GM12878 (cell line): Measurements from ENCODE around the gene UBASH3B. TPM values are rescaled to one million over a fixed set of nuclear protein-coding genes. Genes with fewer than 3 reads are reported as not detected.

Experiments used
- ATAC-seq: fragments of 200-7000 bp; cut with Tn5 transposase; 3 replicates; pipeline ENCODE4 v1.9.1; 2020; ENCODE audit warnings: mild to moderate bottlenecking, moderate library complexity
- BruUV-seq: library from RNA; stranded (reverse); fragments of 400-500 nt; replicated peaks from 2 replicates; lab custom pipeline; 2021; lab: Mats Ljungman, UMichigan
- CTCF ChIA-PET: fragments of 300-600 bp; sonication (Branson Sonifier 250); formaldehyde crosslinking; extraction: SDS; loops from one replicate; lab custom pipeline; 2021; ENCODE audit warnings: inconsistent platforms; lab: Yijun Ruan, JAX
- POLR2A ChIA-PET: fragments of 350-600 bp; formaldehyde crosslinking; extraction: SDS; loops from one replicate; lab custom pipeline; 2021; ENCODE audit warnings: inconsistent platforms; lab: Charles Lee
- RAD21 ChIA-PET: fragments of 300-600 bp; sonication (Branson Sonifier 250); formaldehyde crosslinking; loops from one replicate; lab custom pipeline; 2023; ENCODE audit warnings: antibody characterized with exemption; ENCODE audit not compliant: unreplicated experiment; lab: Charles Lee
- SMC1A ChIA-PET: fragments of 300-600 bp; sonication (Branson Sonifier 250); formaldehyde crosslinking; loops from one replicate; lab custom pipeline; 2023; ENCODE audit not compliant: unreplicated experiment, uncharacterized antibody; lab: Charles Lee
- DNase-seq: peaks from one replicate; pipeline ENCODE4 v3.0.0-alpha.2; 2011; ENCODE audit warnings: low read depth, low spot score
- FAIRE-seq: peaks from 3 replicates; lab custom pipeline; 2011; peaks lifted over from hg19 to GRCh38; lab: Jason Lieb, UNC
- H2AFZ ChIP-seq: 2 replicates; pipeline ENCODE4 v1.6.0; 2011; ENCODE audit warnings: low read depth, low read length, control low read depth; ENCODE audit not compliant: control insufficient read depth
- H3K27ac ChIP-seq: 2 replicates; pipeline ENCODE4 v1.5.1; 2011; ENCODE audit warnings: control low read depth; ENCODE audit not compliant: control insufficient read depth, insufficient read depth
- H3K27me3 ChIP-seq, 2 experiments: replicated peaks in 1 of 2; 2 replicates each; pipeline versions ENCODE4 v1.6.0 to v1.6.1; 2011; ENCODE audit warnings: low read length in 1 of 2; ENCODE audit not compliant: control insufficient read depth in 2 of 2, insufficient read depth in 2 of 2
- H3K36me3 ChIP-seq, 2 experiments: 2 replicates each; pipeline ENCODE4 v1.5.1; 2011; ENCODE audit warnings: low read length in 1 of 2; ENCODE audit not compliant: control insufficient read depth in 2 of 2, insufficient read depth in 2 of 2
- H3K4me1 ChIP-seq: 2 replicates; pipeline ENCODE4 v1.6.1; 2011; ENCODE audit warnings: mild to moderate bottlenecking, low read length, moderate library complexity, mixed read lengths; ENCODE audit not compliant: control insufficient read depth, insufficient read depth
- H3K4me2 ChIP-seq: 2 replicates; pipeline ENCODE4 v1.6.0; 2011; ENCODE audit warnings: control low read depth; ENCODE audit not compliant: control insufficient read depth, insufficient read depth
- H3K4me3 ChIP-seq: fragments of 200-600 bp; sonication (generic); 2 replicates; pipeline ENCODE4 v1.5.1; 2016
- H3K79me2 ChIP-seq: 2 replicates; pipeline ENCODE4 v1.6.0; 2011; ENCODE audit warnings: low read length; ENCODE audit not compliant: control insufficient read depth, insufficient read depth
- H3K9ac ChIP-seq: 2 replicates; pipeline ENCODE4 v1.8.0; 2011; ENCODE audit warnings: low read length, control low read depth, mixed read lengths; ENCODE audit not compliant: control insufficient read depth, insufficient read depth
- H3K9me3 ChIP-seq: replicated peaks from 3 replicates; pipeline ENCODE4 v1.5.1; 2011; ENCODE audit warnings: mild to moderate bottlenecking, low read length; ENCODE audit not compliant: control insufficient read depth, insufficient read depth
- H4K20me1 ChIP-seq: 2 replicates; pipeline ENCODE4 v1.6.0; 2011; ENCODE audit not compliant: control insufficient read depth, insufficient read depth
- BRCA1 ChIP-seq: IDR thresholded peaks from 2 replicates; pipeline ENCODE4 v1.6.1; 2011; ENCODE audit warnings: low read depth, low read length, improper control_type of control experiment
- ETV6 ChIP-seq, 2 experiments: fragments of 450-650 bp in 1 of 2; IDR thresholded peaks in 1 of 2; conservative IDR thresholded peaks in 1 of 2; 2 replicates each; pipeline ENCODE4 v1.6.1; 2014; ENCODE audit warnings: antibody characterized with exemption in 1 of 2, borderline replicate concordance in 1 of 2, low read depth in 1 of 2, mild to moderate bottlenecking in 1 of 2, moderate library complexity in 1 of 2
- FOS ChIP-seq: IDR thresholded peaks from 3 replicates; pipeline ENCODE4 v1.6.1; 2011; ENCODE audit warnings: borderline replicate concordance; ENCODE audit not compliant: insufficient read length; ENCODE audit errors: extremely low read depth
- HCFC1 ChIP-seq: fragments of 150-350 bp; IDR thresholded peaks from 2 replicates; pipeline ENCODE4 v1.6.1; 2014; ENCODE audit warnings: low read length
- LARP7 ChIP-seq: fragments of 450-650 bp; IDR thresholded peaks from 2 replicates; pipeline ENCODE4 v1.6.1; 2017; ENCODE audit warnings: mild to moderate bottlenecking
- MEF2A ChIP-seq: IDR thresholded peaks from 2 replicates; pipeline ENCODE4 v1.6.1; 2011; ENCODE audit warnings: low read depth, mild to moderate bottlenecking, low read length, moderate library complexity; ENCODE audit not compliant: insufficient read depth
- PAX5 ChIP-seq: IDR thresholded peaks from 2 replicates; pipeline ENCODE4 v1.6.1; 2011; ENCODE audit warnings: low read depth, low read length, borderline replicate concordance
- RELA ChIP-seq: fragments of 450-650 bp; IDR thresholded peaks from 2 replicates; pipeline ENCODE4 v1.8.0; 2014; ENCODE audit warnings: borderline replicate concordance; ENCODE audit not compliant: partially characterized antibody
- TBL1XR1 ChIP-seq: IDR thresholded peaks from 2 replicates; pipeline ENCODE4 v1.6.1; 2012; ENCODE audit warnings: low read depth, low read length, improper control_type of control experiment
- YBX1 ChIP-seq: fragments of 450-650 bp; IDR thresholded peaks from 2 replicates; pipeline ENCODE4 v1.6.1; 2016; ENCODE audit warnings: antibody characterized with exemption
- ZNF274 ChIP-seq: IDR thresholded peaks from one replicate; pipeline ENCODE4 v1.8.0; 2011; ENCODE audit not compliant: insufficient read length, insufficient read depth
- ZSCAN29 ChIP-seq: fragments of 450-650 bp; IDR thresholded peaks from 2 replicates; pipeline ENCODE4 v1.6.1; 2017; ENCODE audit warnings: mild to moderate bottlenecking, moderate library complexity
- ZZZ3 ChIP-seq: IDR thresholded peaks from 2 replicates; pipeline ENCODE4 v1.6.1; 2011; ENCODE audit warnings: low read depth; ENCODE audit not compliant: control insufficient read depth, insufficient read length
- WGBS: methylation state at CpG from one replicate; pipeline ENCODE4 v1.1.6; 2016; ENCODE audit warnings: low lambda C conversion rate; ENCODE audit not compliant: insufficient replicate concordance, insufficient coverage; ENCODE audit errors: missing lambda C conversion rate; 5-methylcytosine and 5-hydroxymethylcytosine counted together
- in situ Hi-C: fragments of 300-500 bp; cut with MboI; formaldehyde crosslinking; loops from 9 replicates; pipeline ENCODE4 v1.14.3; 2018; ENCODE audit warnings: mixed read lengths
- intact Hi-C: fragments of 100-400 bp; cut with micrococcal nuclease; formaldehyde crosslinking; loops from one replicate; pipeline ENCODE4 v1.14.2; 2022; ENCODE audit not compliant: unreplicated experiment
- polyA plus RNA-seq, 11 experiments: library from polyadenylated mRNA; depleted of rRNA in 4 of 11; unstranded in 6 of 11; stranded (reverse) in 5 of 11; fragments of >200 nt; fragmentation: Nextera tagmentation in 4 of 11; fragmentation: Illumina TruSeq in 1 of 11; extraction: Ambion mirVana in 4 of 11; extraction: Trizol in 1 of 11; gene quantifications; 1 replicate in 1 of 11; 2 replicates in 10 of 11; pipeline versions ENCODE4 v1.2.1 to v1.2.3, GENCODE V29; 2011 to 2016; ENCODE audit warnings: inconsistent platforms in 2 of 11, missing spikeins in 2 of 11, low read depth in 1 of 11
- total RNA-seq, 4 experiments: library from RNA; depleted of rRNA in 3 of 4; stranded (reverse); fragments of >200 nt in 3 of 4; fragmentation: Illumina TruSeq in 1 of 4; extraction: Trizol in 1 of 4; gene quantifications; 2 replicates each; pipeline versions ENCODE4 v1.2.1 to v1.2.3, GENCODE V29; 2013 to 2021
- TF ChIP-seq, protein P1 (sequence below): fragments of 450-650 bp; formaldehyde crosslinking; IDR thresholded peaks from 2 replicates; pipeline ENCODE4 v1.4.0; 2022; ENCODE audit warnings: mild to moderate bottlenecking, moderate library complexity

UBASH3B gene
- total and polyA plus RNA-seq, 10 of the 15 experiments (the other 5 are each of a cell fraction or from before 2014, with no cell fraction given), result 0.18 to 3.3 (median 0.57) TPM

DNA sequence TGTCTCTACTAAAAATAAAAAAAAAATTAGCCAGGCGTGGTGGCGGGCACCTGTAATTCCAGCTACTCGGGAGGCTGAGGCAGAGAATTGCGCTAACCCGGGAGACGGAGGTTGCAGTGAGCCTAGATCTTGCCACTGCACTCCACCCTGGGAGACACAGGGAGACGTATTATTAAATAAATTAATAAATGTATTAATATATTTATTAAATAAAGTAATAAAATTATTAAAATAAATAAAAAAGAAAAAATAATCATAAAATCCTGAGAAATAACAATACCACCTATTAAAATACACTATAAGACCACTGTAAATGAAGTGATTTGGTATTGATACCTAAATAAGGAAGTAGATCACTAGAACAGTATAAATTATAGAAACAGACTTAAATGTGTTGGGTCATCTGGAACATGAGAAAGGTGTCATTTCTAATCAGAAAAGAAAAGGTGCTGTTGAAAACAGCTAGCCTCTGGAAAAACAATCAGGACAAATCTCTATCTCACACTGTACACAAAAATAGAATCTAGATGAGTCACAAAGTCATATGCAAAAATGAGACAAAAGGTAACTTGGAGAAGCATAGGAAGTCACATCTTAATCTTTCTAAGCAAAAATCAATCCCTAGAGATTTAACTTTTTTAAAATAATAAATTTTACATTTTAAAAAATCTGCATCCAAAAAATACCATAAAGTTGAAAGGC lies 43.2 kb upstream of the UBASH3B start:
- no peak for FAIRE-seq
- no peaks in the 10 kb centered on the region for H3K9me3 ChIP-seq
- no peaks in the 10 kb centered on the region for H3K36me3 ChIP-seq
- SMC1A ChIA-PET, result no interaction called here
- CTCF ChIA-PET, result interaction anchor here (0.6 kb wide), 1 partner anchor 97 kb away, joined by 4 read pairs; no protein-coding TSS in a partner anchor
- H4K20me1 ChIP-seq, result no peaks in the 10 kb centered on the region
- no peak overlapping the region for H2AFZ ChIP-seq
- in situ Hi-C loops (no loop called here), intact Hi-C loops (no loop called here)
- RAD21 ChIA-PET, result no interaction called here
- no peak for ATAC-seq
- no peak for TF ChIP-seq LARP7
- TF ChIP-seq BRCA1, result no peak
- no peak for TF ChIP-seq ZZZ3
- no peak for TF ChIP-seq MEF2A
- no peak for TF ChIP-seq RELA
- no peak for TF ChIP-seq HCFC1
- no peak for TF ChIP-seq FOS
- TF ChIP-seq YBX1, result no peak
- no peaks in the 10 kb centered on the region for H3K4me1 ChIP-seq
- no peak overlapping the region for H3K4me2 ChIP-seq
- BruUV-seq, result no TSS peak
- 42% methylated on average over 7 of the region's 7 CpGs for WGBS
- no peak overlapping the region for H3K27ac ChIP-seq
- H3K9ac ChIP-seq, result no peak overlapping the region
- H3K79me2 ChIP-seq, result no peaks in the 10 kb centered on the region
- H3K4me3 ChIP-seq, result no peak overlapping the region
- no peaks in the 10 kb centered on the region; a peak in 1 of 4 replicates for H3K27me3 ChIP-seq
- POLR2A ChIA-PET, result interaction anchor here (0.7 kb wide), 1 partner anchor 569 kb away, joined by 4 read pairs; no protein-coding TSS in a partner anchor
- DNase-seq, result no peak

DNA sequence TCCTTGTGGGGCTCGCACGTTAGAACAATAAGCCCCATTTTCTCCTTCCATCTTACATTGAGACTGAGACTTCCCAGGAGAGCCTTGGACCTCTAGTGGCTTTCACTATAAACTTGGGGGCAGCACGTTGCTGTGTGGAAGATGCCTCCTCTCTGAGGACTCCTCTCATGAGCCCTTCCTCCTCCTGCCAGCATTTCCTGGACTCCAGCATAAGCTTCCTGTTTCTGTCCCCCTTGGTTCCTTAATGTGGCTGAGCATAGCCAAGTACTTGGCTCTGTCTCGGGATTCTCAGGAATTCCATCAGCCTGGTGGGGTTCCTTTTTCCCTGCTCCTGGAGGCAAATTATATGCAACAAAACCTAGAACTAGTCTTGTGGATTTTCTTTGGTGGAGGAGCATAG lies 38.8 kb upstream of the UBASH3B start:
- H3K4me3 ChIP-seq, result no peak overlapping the region
- no peak for FAIRE-seq
- no peaks in the 10 kb centered on the region for H4K20me1 ChIP-seq
- H3K9ac ChIP-seq, result no peak overlapping the region
- no peak for DNase-seq
- in situ Hi-C loops (no loop called here), intact Hi-C loops (no loop called here)
- BruUV-seq, result no TSS peak
- H3K9me3 ChIP-seq, result no peaks in the 10 kb centered on the region
- no peaks in the 10 kb centered on the region for H3K79me2 ChIP-seq
- ChIA-PET SMC1A (interaction anchor here (0.8 kb wide), 1 partner anchor 192 kb away, joined by 3 read pairs; no protein-coding TSS in a partner anchor), POLR2A (no interaction called here), CTCF (no interaction called here), RAD21 (no interaction called here)
- no peak overlapping the region for H2AFZ ChIP-seq
- no peak for ATAC-seq
- H3K27ac ChIP-seq, result no peak overlapping the region
- H3K27me3 ChIP-seq, result no peaks in the 10 kb centered on the region; a peak in 1 of 4 replicates
- no peaks in the 10 kb centered on the region for H3K4me1 ChIP-seq
- WGBS, result 34% methylated on average over 4 of the region's 4 CpGs
- H3K36me3 ChIP-seq, result no peaks in the 10 kb centered on the region
- no peak overlapping the region for H3K4me2 ChIP-seq
- TF ChIP-seq TBL1XR1, result no peak
- TF ChIP-seq, protein P1, sequence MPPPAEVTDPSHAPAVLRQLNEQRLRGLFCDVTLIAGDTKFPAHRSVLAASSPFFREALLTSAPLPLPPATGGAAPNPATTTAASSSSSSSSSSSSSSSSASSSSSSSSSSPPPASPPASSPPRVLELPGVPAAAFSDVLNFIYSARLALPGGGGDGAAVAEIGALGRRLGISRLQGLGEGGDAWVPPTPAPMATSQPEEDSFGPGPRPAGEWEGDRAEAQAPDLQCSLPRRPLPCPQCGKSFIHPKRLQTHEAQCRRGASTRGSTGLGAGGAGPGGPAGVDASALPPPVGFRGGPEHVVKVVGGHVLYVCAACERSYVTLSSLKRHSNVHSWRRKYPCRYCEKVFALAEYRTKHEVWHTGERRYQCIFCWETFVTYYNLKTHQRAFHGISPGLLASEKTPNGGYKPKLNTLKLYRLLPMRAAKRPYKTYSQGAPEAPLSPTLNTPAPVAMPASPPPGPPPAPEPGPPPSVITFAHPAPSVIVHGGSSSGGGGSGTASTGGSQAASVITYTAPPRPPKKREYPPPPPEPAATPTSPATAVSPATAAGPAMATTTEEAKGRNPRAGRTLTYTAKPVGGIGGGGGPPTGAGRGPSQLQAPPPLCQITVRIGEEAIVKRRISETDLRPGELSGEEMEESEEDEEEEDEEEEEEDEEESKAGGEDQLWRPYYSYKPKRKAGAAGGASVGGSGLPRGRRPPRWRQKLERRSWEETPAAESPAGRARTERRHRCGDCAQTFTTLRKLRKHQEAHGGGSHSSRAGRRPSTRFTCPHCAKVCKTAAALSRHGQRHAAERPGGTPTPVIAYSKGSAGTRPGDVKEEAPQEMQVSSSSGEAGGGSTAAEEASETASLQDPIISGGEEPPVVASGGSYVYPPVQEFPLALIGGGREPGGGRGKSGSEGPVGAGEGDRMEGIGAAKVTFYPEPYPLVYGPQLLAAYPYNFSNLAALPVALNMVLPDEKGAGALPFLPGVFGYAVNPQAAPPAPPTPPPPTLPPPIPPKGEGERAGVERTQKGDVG (CRISPR knock-in tag), result no peak
- TF ChIP-seq ETV6 (conservative IDR thresholded peaks at IDR 0.05 in 1 of 2, IDR thresholded peaks at IDR 0.05 in 1 of 2; ENCODE audit: borderline replicate concordance in 1 of 2, low read depth in 1 of 2), result no peak
- no peak for TF ChIP-seq ZNF274
- no peak for TF ChIP-seq PAX5
- no peak for TF ChIP-seq ZSCAN29
- no peak for TF ChIP-seq BRCA1
